Ishikawa (cell line): ENCODE data around the gene CEP97.

Experiments used
- CEBPB ChIP-seq: IDR thresholded peaks from 2 replicates; pipeline ENCODE4 v1.6.1; 2012
- CREB1 ChIP-seq: IDR thresholded peaks from 2 replicates; pipeline ENCODE4 v1.6.1; 2012; ENCODE audit warnings: low read depth
- EGR1 ChIP-seq: IDR thresholded peaks from 2 replicates; pipeline ENCODE4 v1.6.1; 2012
- EP300 ChIP-seq: IDR thresholded peaks from 2 replicates; pipeline ENCODE4 v1.6.1; 2012; ENCODE audit warnings: borderline replicate concordance
- FOXM1 ChIP-seq: IDR thresholded peaks from 2 replicates; pipeline ENCODE4 v1.6.1; 2012; ENCODE audit warnings: low read depth, borderline replicate concordance
- MAX ChIP-seq: IDR thresholded peaks from 2 replicates; pipeline ENCODE4 v1.6.1; 2012
- NFIC ChIP-seq: IDR thresholded peaks from 2 replicates; pipeline ENCODE4 v1.6.1; 2012
- RAD21 ChIP-seq: IDR thresholded peaks from 2 replicates; pipeline ENCODE4 v1.6.1; 2012; ENCODE audit warnings: low read depth
- REST ChIP-seq: IDR thresholded peaks from 2 replicates; pipeline ENCODE4 v1.6.1; 2012; ENCODE audit warnings: low read depth, mild to moderate bottlenecking
- TAF1 ChIP-seq: IDR thresholded peaks from 2 replicates; pipeline ENCODE4 v1.6.1; 2012; ENCODE audit warnings: low read depth, mild to moderate bottlenecking
- TCF12 ChIP-seq: IDR thresholded peaks from 2 replicates; pipeline ENCODE4 v1.6.1; 2012; ENCODE audit warnings: low read depth
- TEAD4 ChIP-seq: IDR thresholded peaks from 2 replicates; pipeline ENCODE4 v1.6.1; 2012
- USF1 ChIP-seq: IDR thresholded peaks from 2 replicates; pipeline ENCODE4 v1.6.1; 2012
- YY1 ChIP-seq: IDR thresholded peaks from 2 replicates; pipeline ENCODE4 v1.6.1; 2012; ENCODE audit warnings: low read depth
- ZBTB7A ChIP-seq: IDR thresholded peaks from 2 replicates; pipeline ENCODE4 v1.6.1; 2012; ENCODE audit warnings: low read depth

Gene CEP97

DNA sequence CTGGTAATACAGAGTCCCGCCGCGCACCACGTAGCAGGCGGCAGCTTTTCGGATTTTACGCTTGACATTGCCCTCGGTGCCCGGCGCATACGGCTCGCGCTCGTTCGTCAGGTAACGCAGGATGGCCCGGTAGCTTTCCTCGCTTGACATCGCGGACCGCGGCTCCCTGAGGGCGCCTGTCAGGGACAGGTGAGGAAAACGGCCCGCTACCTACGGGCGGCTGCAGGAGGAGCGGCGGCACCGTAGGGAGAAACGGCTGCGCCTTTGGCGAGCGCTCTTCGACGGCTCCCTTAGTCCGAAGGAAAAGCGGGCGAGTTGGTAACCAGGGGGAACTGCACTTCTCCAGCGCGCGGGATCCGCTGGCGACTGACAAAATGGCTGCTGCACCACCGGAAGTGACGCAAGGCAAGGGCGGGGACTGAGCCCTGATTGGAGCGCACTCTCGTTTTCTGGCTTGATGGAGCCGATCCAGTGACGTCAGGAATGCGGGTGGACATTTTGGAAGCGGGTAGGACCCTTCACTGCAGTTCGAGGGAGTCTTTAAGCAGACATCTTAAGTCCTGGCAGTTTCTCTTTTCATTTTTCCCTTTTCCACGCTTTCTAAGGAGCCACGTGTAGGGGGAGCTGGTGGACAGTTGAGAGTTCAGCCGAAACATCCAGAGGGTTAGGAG lies 47.5 kb upstream of the CEP97 start, which contains the start of gene ZBTB11:
TSS of gene ZBTB11 (minus strand) at position 368 of the 671 bp plus-strand sequence. CDS start at position 150, 218 bp downstream.
- no peak for TF ChIP-seq FOXM1
- TF ChIP-seq TCF12 = peak; percentile 25; the same call in 1 of the 2 replicates
- TF ChIP-seq YY1 = peak; percentile 99
- TF ChIP-seq EP300 = no peak
- TF ChIP-seq NFIC = no peak
- peak; percentile 80 for TF ChIP-seq TAF1
- TF ChIP-seq CREB1 = peak; percentile 92
- no peak for TF ChIP-seq REST
- peak; percentile 18; the same call in 1 of the 2 replicates for TF ChIP-seq ZBTB7A
- TF ChIP-seq CEBPB = 0 out of 2 replicates have a peak, but pooled peaks have one; percentile 26
- peak; percentile 78 for TF ChIP-seq TEAD4
- TF ChIP-seq MAX = peak; percentile 83
- TF ChIP-seq EGR1 = peak; percentile 77
- no peak for TF ChIP-seq USF1
- peak; percentile 11; the same call in 1 of the 2 replicates for TF ChIP-seq RAD21

- no peak for TF ChIP-seq MAX
- no peak for TF ChIP-seq TCF12
- TF ChIP-seq CREB1 = no peak
- no peak for TF ChIP-seq RAD21
- no peak for TF ChIP-seq EGR1
- TF ChIP-seq USF1 = no peak
- no peak for TF ChIP-seq TEAD4
- TF ChIP-seq EP300 = no peak
- no peak for TF ChIP-seq FOXM1
- no peak for TF ChIP-seq TAF1
- no peak for TF ChIP-seq YY1
- TF ChIP-seq REST = no peak
- TF ChIP-seq ZBTB7A = no peak
- TF ChIP-seq CEBPB = no peak
These were observed 46.8 kb upstream of the CEP97 start for GRCh38 chr3:101677436-101678286.

- TF ChIP-seq MAX (no peak), CEBPB (no peak), NFIC (no peak), EP300 (no peak), CREB1 (no peak), REST (no peak), FOXM1 (no peak)
These were observed 43.9 kb upstream of the CEP97 start for GRCh38 chr3:101680466-101680865.

DNA sequence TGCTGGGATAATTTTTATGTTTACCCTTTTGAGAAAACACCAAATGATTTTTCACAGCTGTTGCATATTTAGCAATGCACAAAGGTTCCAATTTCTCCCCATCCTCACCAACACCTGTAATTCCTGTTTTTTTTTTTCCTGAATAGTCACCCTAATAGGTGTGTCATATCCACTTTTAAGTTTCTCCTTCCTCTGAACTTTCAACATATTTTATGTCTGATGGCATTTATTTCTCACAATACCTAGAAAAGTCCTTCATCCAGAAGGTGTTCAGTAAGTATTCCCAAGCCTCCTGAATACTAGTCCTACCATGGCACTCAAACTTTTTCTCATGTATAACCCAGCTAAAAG lies 39.4 kb upstream of the CEP97 start:
- no peak for TF ChIP-seq YY1
- TF ChIP-seq CREB1 = no peak
- TF ChIP-seq TAF1 = no peak
